Left lung (tissue), 10 donors: ENCODE measurements around the gene DELE1. TPM values are rescaled to one million over a fixed set of nuclear protein-coding genes. Genes with fewer than 3 reads are reported as not detected.

ENCODE experiments used
- ATAC-seq: fragments of 200-7000 bp; cut with Tn5 transposase; one replicate; pipeline ENCODE4 v1.9.1; 2020; ENCODE audit warnings: moderate library complexity
- DNase-seq, 4 donors: peaks; one replicate each; pipeline ENCODE4 v3.0.0-alpha.2; 2013 to 2020
- H3K27ac ChIP-seq, 2 donors: fragments of 200-600 bp; sonication (generic) in 1 of 2; one replicate each; pipeline versions ENCODE4 v1.5.0 to v1.8.0; 2020 to 2021
- H3K27me3 ChIP-seq, 2 donors: fragments of 200-600 bp; sonication (generic) in 1 of 2; one replicate each; pipeline versions ENCODE4 v1.5.0 to v1.8.0; 2020 to 2021
- H3K36me3 ChIP-seq, 2 donors: fragments of 200-600 bp; sonication (generic) in 1 of 2; one replicate each; pipeline versions ENCODE4 v1.5.0 to v1.8.0; 2020 to 2021
- H3K4me1 ChIP-seq, 2 donors: fragments of 200-600 bp; one replicate each; pipeline ENCODE4 v1.8.0; 2021
- H3K4me3 ChIP-seq, 2 donors: fragments of 200-600 bp; sonication (generic) in 1 of 2; one replicate each; pipeline versions ENCODE4 v1.5.0 to v1.8.0; 2020 to 2021; ENCODE audit warnings: mild to moderate bottlenecking in 1 of 2
- H3K9me3 ChIP-seq, 2 donors: fragments of 200-600 bp; sonication (generic) in 1 of 2; one replicate each; pipeline versions ENCODE4 v1.5.0 to v1.8.0; 2020 to 2021
- CTCF ChIP-seq, 2 donors: fragments of 200-600 bp; sonication (generic) in 1 of 2; IDR thresholded peaks; one replicate each; pipeline versions ENCODE4 v1.5.0 to v1.8.0; 2021; ENCODE audit warnings: antibody characterized with exemption in 2 of 2
- intact Hi-C, 2 donors: fragments of 100-400 bp; cut with DNase I; formaldehyde crosslinking; loops; one replicate each; pipeline versions ENCODE4 v1.11.2 to v1.14.2; 2022
- polyA plus RNA-seq, 6 donors: library from polyadenylated mRNA; unstranded; fragments of 120-200 nt; gene quantifications; one replicate each; pipeline ENCODE4 v1.2.1, GENCODE V29; 2013; ENCODE audit not compliant: insufficient read length in 6 of 6
- total RNA-seq, 2 donors: library from RNA; stranded (reverse); fragmentation: NEBNext Ultra II Directional; extraction: Animal tissue kit (Norgen Biotek cat#: 25700); gene quantifications; one replicate each; pipeline ENCODE4 v1.2.1, GENCODE V29; 2021
- donor health status: DM: no; HTN: yes; CAD: no.
- donor health status: DM: no; HTN: no; CAD: no.

Gene DELE1
- total and polyA plus RNA-seq, 8 donors = 74.1 to 168 (median 148) TPM

- intact Hi-C loops = no loop called here
- ATAC-seq (no peak), DNase-seq (no peak)
- Histone ChIP-seq H3K36me3 (no peaks in the 10 kb centered on the region), H3K4me1 (peaks cover 11 to 51% of the 10 kb centered on the region in 2 donors), H3K27ac (peak overlapping the region in 1 of 2 donors; percentile 60), H3K4me3 (no peak overlapping the region), H3K27me3 (no peaks in the 10 kb centered on the region), H3K9me3 (no peaks in the 10 kb centered on the region)
- TF ChIP-seq CTCF (IDR thresholded peaks at IDR 0.05) = no peak
Measured at GRCh38 chr5:141947316-141947715, 23.6 kb downstream of the DELE1 start.

GRCh38 chr5:141948812-141949211, 25.1 kb downstream of the DELE1 start:
- no peak for DNase-seq
- ATAC-seq = no peak
- H3K27me3 ChIP-seq = no peaks in the 10 kb centered on the region
- H3K4me1 ChIP-seq = peaks cover 11 to 50% of the 10 kb centered on the region in 2 donors
- H3K27ac ChIP-seq = no peak overlapping the region
- H3K36me3 ChIP-seq = no peaks in the 10 kb centered on the region
- intact Hi-C loops = no loop called here
- TF ChIP-seq CTCF (IDR thresholded peaks at IDR 0.05) = no peak
- H3K4me3 ChIP-seq = no peak overlapping the region
- no peaks in the 10 kb centered on the region for H3K9me3 ChIP-seq

GRCh38 chr5:141949511-141949910, 25.8 kb downstream of the DELE1 start:
- H3K27ac ChIP-seq = no peak overlapping the region
- no peaks in the 10 kb centered on the region for H3K36me3 ChIP-seq
- ATAC-seq (no peak), DNase-seq (no peak)
- H3K4me1 ChIP-seq = peaks cover 11 to 56% of the 10 kb centered on the region in 2 donors
- intact Hi-C loops = no loop called here
- H3K27me3 ChIP-seq = no peaks in the 10 kb centered on the region
- no peaks in the 10 kb centered on the region for H3K9me3 ChIP-seq
- TF ChIP-seq CTCF (IDR thresholded peaks at IDR 0.05) = no peak
- H3K4me3 ChIP-seq = no peak overlapping the region

DNA sequence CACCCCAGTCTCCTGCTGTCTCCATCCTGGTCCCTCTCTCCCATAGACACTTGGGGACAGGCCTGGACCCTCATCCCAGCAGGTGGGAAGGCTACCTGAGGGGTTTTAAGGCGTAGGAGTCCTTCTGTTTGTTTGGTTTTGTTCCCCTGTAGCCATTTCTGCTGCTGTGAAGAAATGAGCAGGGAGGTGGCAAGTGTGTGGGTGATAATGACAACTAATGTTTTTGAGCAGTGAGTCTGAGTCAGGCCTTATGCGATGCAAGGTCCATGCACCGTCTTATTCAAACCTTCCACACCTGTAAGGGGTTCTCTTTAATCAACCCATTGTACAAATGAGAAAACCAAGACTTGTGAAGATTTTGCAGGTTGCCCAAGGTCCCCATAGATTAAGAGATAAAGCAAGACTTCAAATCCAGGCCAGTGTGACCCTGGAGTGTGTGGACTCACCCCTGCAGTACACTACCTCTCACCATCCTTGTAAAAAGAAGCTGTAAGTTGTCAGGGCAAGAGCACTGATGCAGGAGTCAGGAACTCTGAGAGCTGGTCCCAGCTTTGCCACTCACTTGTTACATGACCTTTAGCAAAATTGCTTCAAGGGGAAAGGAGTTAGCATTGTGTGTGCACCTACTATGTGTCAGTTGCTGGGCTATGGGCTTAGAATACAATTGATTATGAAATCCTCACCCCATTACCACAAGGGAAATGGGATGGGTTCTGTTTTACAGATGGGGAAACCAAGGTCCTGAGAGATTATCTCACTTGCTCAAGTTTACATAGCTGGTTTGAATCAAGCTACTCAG, 26.7 kb downstream of the DELE1 start:
- H3K36me3 ChIP-seq = no peaks in the 10 kb centered on the region
- no peak for TF ChIP-seq CTCF (IDR thresholded peaks at IDR 0.05)
- no peaks in the 10 kb centered on the region for H3K9me3 ChIP-seq
- peak overlapping the region in 1 of 2 donors; percentile 34 for H3K27ac ChIP-seq
- ATAC-seq = no peak
- intact Hi-C loops = loop anchor here in 1 of 2 donors (10.0 kb wide), 1 partner anchor 66 kb away; no protein-coding TSS in a partner anchor
- no peaks in the 10 kb centered on the region for H3K27me3 ChIP-seq
- no peak overlapping the region for H3K4me3 ChIP-seq
- peaks cover 11 to 52% of the 10 kb centered on the region in 2 donors for H3K4me1 ChIP-seq
- no peak for DNase-seq

DNA sequence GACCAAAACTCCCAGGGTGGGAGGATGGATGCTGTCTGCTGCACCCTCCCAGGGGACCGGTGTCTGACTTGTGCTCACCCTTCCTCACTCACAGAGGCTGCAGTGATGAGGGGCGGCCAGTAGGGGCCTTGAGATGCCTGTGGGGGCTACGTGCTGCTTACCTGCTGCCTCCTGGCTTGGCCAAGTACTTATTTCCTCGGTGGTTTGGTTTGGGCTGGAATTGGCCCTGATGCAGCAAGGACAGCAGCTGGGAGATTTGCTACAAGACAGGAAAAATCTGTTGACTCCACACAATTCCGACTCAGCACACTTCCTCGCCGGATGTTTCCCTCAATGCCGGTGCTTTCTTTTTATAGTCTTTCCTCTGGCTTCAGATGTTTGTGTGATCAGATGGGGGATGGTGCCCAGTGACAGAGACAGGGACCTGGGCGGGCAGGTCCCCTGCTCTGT, 27.7 kb downstream of the DELE1 start:
- Histone ChIP-seq H3K36me3 (no peaks in the 10 kb centered on the region), H3K27me3 (no peaks in the 10 kb centered on the region), H3K4me1 (peaks cover 11 to 43% of the 10 kb centered on the region in 2 donors), H3K4me3 (no peak overlapping the region), H3K9me3 (no peaks in the 10 kb centered on the region), H3K27ac (peak overlapping the region in 1 of 2 donors; percentile 38)
- intact Hi-C loops = loop anchor here in 1 of 2 donors (10.0 kb wide), 1 partner anchor 67 kb away; no protein-coding TSS in a partner anchor
- no peak for ATAC-seq
- peak in 1 of 2 donors; percentile 21 for TF ChIP-seq CTCF (IDR thresholded peaks at IDR 0.05)
- peak in 1 of 4 donors; percentile 60 for DNase-seq
